ENCODE measurements around the gene ANAPC2.

ANAPC2 gene

DNA sequence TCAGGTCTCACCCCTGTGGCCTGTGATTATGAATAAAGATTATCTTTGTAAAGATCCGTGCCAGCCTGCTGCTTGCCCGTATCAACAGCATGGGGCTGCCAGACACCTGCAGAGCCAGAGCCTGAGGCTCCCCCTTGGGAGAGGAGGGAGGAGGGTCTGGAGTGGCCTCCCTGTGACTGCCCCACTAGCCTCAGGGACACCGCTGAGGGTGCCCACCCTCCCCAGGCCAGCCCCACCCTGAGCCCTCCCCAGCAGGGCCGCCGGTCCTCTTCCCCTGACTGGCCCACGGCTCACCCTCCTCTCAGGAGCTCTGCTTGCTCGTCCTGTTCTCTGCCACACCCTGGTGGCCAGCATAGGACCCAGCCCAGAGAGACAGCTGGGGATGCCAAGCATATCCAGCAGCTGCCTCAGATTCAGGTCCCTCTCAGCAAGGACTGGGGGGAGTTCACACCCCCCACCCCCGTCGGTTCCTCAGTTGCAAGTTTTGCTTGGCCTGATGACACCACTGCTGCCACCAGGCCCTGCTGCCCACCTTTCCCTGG is 2.0 kb upstream of the ANAPC2 start:
- Histone ChIP-seq H3K27ac (peak overlapping the region; percentile 98), H3K27me3 (no peaks in the 10 kb centered on the region), H3K4me3 (ENCODE audit: low read depth in 1 of 2, low read length in 1 of 2) (peak overlapping the region in 1 of 2 experiments; percentile 97), H3K36me3 (peaks cover 37% of the 10 kb centered on the region), H3K4me1 (ENCODE audit: control insufficient read depth in 1 of 2, insufficient read depth in 1 of 2, low read depth in 1 of 2, low read length in 1 of 2) (peaks cover 34% of the 10 kb centered on the region in 2 experiments), H3K9me3 (no peaks in the 10 kb centered on the region)
- TF ChIP-seq, protein P1, sequence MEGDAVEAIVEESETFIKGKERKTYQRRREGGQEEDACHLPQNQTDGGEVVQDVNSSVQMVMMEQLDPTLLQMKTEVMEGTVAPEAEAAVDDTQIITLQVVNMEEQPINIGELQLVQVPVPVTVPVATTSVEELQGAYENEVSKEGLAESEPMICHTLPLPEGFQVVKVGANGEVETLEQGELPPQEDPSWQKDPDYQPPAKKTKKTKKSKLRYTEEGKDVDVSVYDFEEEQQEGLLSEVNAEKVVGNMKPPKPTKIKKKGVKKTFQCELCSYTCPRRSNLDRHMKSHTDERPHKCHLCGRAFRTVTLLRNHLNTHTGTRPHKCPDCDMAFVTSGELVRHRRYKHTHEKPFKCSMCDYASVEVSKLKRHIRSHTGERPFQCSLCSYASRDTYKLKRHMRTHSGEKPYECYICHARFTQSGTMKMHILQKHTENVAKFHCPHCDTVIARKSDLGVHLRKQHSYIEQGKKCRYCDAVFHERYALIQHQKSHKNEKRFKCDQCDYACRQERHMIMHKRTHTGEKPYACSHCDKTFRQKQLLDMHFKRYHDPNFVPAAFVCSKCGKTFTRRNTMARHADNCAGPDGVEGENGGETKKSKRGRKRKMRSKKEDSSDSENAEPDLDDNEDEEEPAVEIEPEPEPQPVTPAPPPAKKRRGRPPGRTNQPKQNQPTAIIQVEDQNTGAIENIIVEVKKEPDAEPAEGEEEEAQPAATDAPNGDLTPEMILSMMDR (IDR thresholded peaks at IDR 0.05) = no peak

DNA sequence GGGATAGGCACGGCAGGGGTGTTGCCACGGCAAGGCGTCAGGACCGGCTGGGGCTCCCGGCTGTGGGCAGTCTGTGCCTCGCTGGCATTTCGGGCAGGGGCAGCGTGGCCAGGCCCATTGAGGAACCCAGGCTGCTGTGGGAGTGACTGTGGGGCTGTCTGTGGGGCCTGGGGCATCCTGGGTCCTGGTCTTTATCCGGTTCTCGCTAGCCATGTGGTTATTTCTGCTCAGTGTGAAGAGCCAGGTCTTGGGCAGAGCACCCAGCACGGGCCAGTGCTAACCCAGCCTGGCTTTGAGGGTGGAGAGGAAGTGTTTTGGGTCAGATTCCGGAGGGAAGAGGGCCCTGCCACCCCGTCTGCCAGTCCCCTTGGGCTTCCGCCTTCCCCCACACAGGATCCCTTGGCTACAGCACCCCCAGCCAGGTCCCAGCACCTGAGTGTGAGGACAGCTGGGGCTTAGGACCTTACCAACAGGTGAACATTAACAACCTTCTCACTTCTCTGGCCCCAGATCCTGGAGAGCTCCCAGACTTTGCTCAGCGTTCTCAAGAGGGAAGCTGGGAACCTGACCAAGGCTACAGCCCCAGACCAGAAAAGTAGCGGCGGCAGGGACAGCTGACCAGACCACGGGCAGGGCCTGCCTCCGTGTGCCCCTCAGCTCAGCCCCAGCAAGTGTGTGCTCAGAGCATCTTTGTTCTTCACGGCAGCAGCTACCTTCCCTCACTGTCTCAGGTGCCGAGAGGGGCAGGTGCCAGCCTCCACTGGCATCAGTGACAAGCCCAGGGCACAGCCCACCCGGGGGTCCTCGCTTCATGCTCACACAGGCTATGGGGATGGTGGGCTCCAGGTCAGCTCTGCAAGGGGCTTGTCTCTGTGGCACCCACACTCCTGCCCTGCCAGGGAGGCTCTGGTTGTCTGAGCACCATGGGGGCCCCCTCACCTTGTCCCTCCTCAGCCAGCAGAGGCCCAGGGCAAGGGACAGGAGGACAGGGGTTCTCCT is 1.2 kb upstream of the ANAPC2 start:
- peak overlapping the region; percentile 81 to 97 for H3K4me3 ChIP-seq (ENCODE audit: low read depth in 1 of 2, low read length in 1 of 2)
- no peaks in the 10 kb centered on the region for H3K27me3 ChIP-seq
- H3K36me3 ChIP-seq = peaks cover 45% of the 10 kb centered on the region
- peaks cover 34% of the 10 kb centered on the region in 2 experiments for H3K4me1 ChIP-seq (ENCODE audit: control insufficient read depth in 1 of 2, insufficient read depth in 1 of 2, low read depth in 1 of 2, low read length in 1 of 2)
- H3K9me3 ChIP-seq = no peaks in the 10 kb centered on the region
- H3K27ac ChIP-seq = peak overlapping the region; percentile 98
- TF ChIP-seq, protein P1 (IDR thresholded peaks at IDR 0.05) = no peak

DNA sequence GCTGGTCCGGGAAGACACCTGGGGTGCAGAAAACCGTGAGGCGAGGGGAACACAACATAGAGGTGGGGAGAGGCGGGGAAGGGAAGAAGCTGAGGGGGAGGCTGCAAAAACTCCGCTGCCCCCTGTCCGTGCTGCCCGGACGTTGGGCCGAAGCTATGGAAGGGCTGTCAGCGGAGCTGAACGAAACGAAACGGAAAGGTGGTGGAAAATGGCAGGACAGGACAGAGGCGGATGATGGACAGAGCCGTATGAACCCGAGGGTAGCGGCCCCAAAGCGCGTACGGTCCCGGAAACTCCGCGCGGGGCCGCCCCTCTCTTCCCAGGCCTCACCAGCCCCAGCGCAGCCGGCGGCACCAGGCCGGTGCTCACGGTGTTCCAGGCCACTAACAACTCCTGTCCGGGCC is 272 bp downstream of the ANAPC2 start:
- Histone ChIP-seq H3K9me3 (no peaks in the 10 kb centered on the region), H3K27me3 (no peaks in the 10 kb centered on the region), H3K27ac (peak overlapping the region; percentile 98), H3K36me3 (peaks cover 60% of the 10 kb centered on the region), H3K4me1 (ENCODE audit: control insufficient read depth in 1 of 2, insufficient read depth in 1 of 2, low read depth in 1 of 2, low read length in 1 of 2) (peaks cover 34% of the 10 kb centered on the region in 2 experiments), H3K4me3 (ENCODE audit: low read depth in 1 of 2, low read length in 1 of 2) (peak overlapping the region; percentile 81 to 97)
- TF ChIP-seq, protein P1 (IDR thresholded peaks at IDR 0.05) = no peak

DNA sequence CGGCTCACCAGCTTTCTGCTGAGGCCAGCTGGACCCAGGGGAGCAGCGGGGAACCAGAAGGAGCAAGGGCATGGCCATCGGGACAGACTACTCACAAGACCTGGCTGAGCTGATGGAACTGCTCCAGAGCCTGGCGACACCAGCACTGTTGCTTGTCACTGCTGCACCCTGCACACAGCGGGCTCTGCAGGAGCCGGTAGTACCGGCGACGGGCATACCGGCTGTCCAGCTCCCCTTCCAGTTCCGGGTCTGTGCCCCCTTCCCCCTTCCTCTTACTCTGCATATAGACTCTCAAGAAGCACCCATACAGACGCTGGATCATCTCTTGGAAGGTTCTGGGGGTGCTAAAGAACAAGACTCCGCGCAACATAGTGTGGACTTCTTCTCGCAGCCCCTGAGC is 974 bp downstream of the ANAPC2 start:
- H3K4me3 ChIP-seq (ENCODE audit: low read depth in 1 of 2, low read length in 1 of 2) = peak overlapping the region; percentile 81 to 97
- H3K9me3 ChIP-seq = no peaks in the 10 kb centered on the region
- TF ChIP-seq, protein P1 (IDR thresholded peaks at IDR 0.05) = no peak
- H3K27me3 ChIP-seq = no peaks in the 10 kb centered on the region
- H3K36me3 ChIP-seq = peaks cover 67% of the 10 kb centered on the region
- peaks cover 34% of the 10 kb centered on the region in 2 experiments for H3K4me1 ChIP-seq (ENCODE audit: control insufficient read depth in 1 of 2, insufficient read depth in 1 of 2, low read depth in 1 of 2, low read length in 1 of 2)
- H3K27ac ChIP-seq = peak overlapping the region; percentile 98

DNA sequence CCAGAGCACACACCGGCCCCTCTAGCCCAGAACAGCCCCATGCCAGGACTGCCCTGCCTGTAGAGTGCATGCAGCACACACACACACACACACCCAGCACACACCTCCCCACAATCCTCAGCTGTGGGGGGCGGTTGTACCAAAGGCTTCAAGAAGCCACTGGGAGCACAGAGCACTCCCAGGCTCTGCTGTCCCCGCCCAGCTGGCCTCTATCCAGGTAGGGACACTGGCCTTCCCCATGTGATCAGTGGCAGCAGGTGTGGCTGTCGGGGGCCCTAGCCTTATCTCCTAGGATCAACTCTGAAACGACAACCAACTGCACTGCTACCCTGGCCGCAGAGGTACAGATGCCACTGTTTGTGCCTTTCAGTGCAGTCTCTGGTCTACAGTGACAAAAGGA is 2.0 kb downstream of the ANAPC2 start:
- Histone ChIP-seq H3K27ac (no peak overlapping the region), H3K27me3 (no peaks in the 10 kb centered on the region), H3K36me3 (peaks cover 77% of the 10 kb centered on the region), H3K4me1 (ENCODE audit: control insufficient read depth in 1 of 2, insufficient read depth in 1 of 2, low read depth in 1 of 2, low read length in 1 of 2) (peaks cover 34% of the 10 kb centered on the region in 2 experiments), H3K9me3 (no peaks in the 10 kb centered on the region), H3K4me3 (ENCODE audit: low read depth in 1 of 2, low read length in 1 of 2) (no peak overlapping the region)
- TF ChIP-seq, protein P1 (IDR thresholded peaks at IDR 0.05) = no peak

Measured in neutrophil (primary cell).